HFF-Myc (cell line): ENCODE measurements around the gene SYNPR.

Experiments
- DNase-seq: peaks from one replicate; pipeline ENCODE4 v3.0.0-alpha.2; 2011; ENCODE audit warnings: low read depth; ENCODE audit errors: extremely low read depth
- H3K4me3 ChIP-seq: replicated peaks from 2 replicates; pipeline ENCODE4 v1.5.1; 2011; ENCODE audit warnings: low read depth, mild to moderate bottlenecking, control low read depth, low read length
- TF ChIP-seq, protein P1 (sequence below): IDR thresholded peaks from 2 replicates; pipeline ENCODE4 v1.5.1; 2012; ENCODE audit warnings: mild to moderate bottlenecking, low read depth, low read length, control low read depth; ENCODE audit errors: missing control alignments

The SYNPR gene

GRCh38 chr3:63278171-63279004 is at the start of gene SYNPR:
Gene SYNPR, plus strand, starts transcription at chr3:63278308.
- no peak within 1 kb of the TSS for H3K4me3 ChIP-seq
- TF ChIP-seq, protein P1, sequence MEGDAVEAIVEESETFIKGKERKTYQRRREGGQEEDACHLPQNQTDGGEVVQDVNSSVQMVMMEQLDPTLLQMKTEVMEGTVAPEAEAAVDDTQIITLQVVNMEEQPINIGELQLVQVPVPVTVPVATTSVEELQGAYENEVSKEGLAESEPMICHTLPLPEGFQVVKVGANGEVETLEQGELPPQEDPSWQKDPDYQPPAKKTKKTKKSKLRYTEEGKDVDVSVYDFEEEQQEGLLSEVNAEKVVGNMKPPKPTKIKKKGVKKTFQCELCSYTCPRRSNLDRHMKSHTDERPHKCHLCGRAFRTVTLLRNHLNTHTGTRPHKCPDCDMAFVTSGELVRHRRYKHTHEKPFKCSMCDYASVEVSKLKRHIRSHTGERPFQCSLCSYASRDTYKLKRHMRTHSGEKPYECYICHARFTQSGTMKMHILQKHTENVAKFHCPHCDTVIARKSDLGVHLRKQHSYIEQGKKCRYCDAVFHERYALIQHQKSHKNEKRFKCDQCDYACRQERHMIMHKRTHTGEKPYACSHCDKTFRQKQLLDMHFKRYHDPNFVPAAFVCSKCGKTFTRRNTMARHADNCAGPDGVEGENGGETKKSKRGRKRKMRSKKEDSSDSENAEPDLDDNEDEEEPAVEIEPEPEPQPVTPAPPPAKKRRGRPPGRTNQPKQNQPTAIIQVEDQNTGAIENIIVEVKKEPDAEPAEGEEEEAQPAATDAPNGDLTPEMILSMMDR = no peak
- DNase-seq = no peak

- H3K4me3 ChIP-seq = no peak overlapping the region
- peak; percentile 20 for DNase-seq
- TF ChIP-seq, protein P1 = peak; percentile 46
Measured at GRCh38 chr3:63228677-63229076, 49.4 kb upstream of the SYNPR start.

GRCh38 chr3:63230146-63230545 is 48.0 kb upstream of the SYNPR start:
- TF ChIP-seq, protein P1 = no peak
- DNase-seq = no peak

GRCh38 chr3:63231643-63232042 is 46.5 kb upstream of the SYNPR start:
- DNase-seq = no peak
- TF ChIP-seq, protein P1 = no peak
- no peak overlapping the region for H3K4me3 ChIP-seq

More at GRCh38 chr3:63230146-63230545, 48.0 kb upstream of the SYNPR start:
- no peak overlapping the region for H3K4me3 ChIP-seq

GRCh38 chr3:63232764-63233396 is 45.2 kb upstream of the SYNPR start:
- DNase-seq = no peak
- no peak overlapping the region for H3K4me3 ChIP-seq
- TF ChIP-seq, protein P1 = peak; percentile 10

- H3K4me3 ChIP-seq = no peak overlapping the region
- TF ChIP-seq, protein P1 = no peak
- no peak for DNase-seq
Measured at GRCh38 chr3:63240381-63240902, 37.7 kb upstream of the SYNPR start.
